PC-3 (cell line): ENCODE data around the gene TSNAX. TPM values are rescaled to one million over a fixed set of nuclear protein-coding genes. Genes with fewer than 3 reads are reported as not detected.

Source experiments
- ATAC-seq: fragments of 200-7000 bp; cut with Tn5 transposase; 2 replicates; pipeline ENCODE4 v1.9.1; 2020; ENCODE audit warnings: mild to moderate bottlenecking, moderate library complexity
- BruUV-seq: library from RNA; stranded (reverse); fragments of 400-500 nt; replicated peaks from 2 replicates; lab custom pipeline; 2021; lab: Mats Ljungman, UMichigan
- CTCF ChIA-PET: fragments of 300-600 bp; sonication (Branson Sonifier 250); formaldehyde crosslinking; loops from one replicate; lab custom pipeline; 2022; ENCODE audit warnings: antibody characterized with exemption; lab: Charles Lee
- POLR2A ChIA-PET: fragments of 300-600 bp; sonication (Branson Sonifier 250); formaldehyde crosslinking; loops from one replicate; lab custom pipeline; 2022; ENCODE audit warnings: antibody characterized with exemption; ENCODE audit not compliant: unreplicated experiment; lab: Charles Lee
- DNase-seq: peaks from one replicate; pipeline ENCODE4 v3.0.0-alpha.2; 2015
- H2AFZ ChIP-seq: fragments of 300-600 bp; sonication (generic); 2 replicates; pipeline ENCODE4 v1.6.0; 2016; ENCODE audit warnings: antibody characterized with exemption, low read length
- H3F3A ChIP-seq: fragments of 300-600 bp; sonication (generic); one replicate; pipeline ENCODE4 v1.6.0; 2017; ENCODE audit warnings: antibody characterized with exemption, low read length, control low read depth, mild to moderate bottlenecking; ENCODE audit not compliant: unreplicated experiment
- H3K27ac ChIP-seq: fragments of 300-600 bp; sonication (generic); 2 replicates; pipeline ENCODE4 v1.5.1; 2016; ENCODE audit warnings: mild to moderate bottlenecking, low read length
- H3K27me3 ChIP-seq: fragments of 300-600 bp; sonication (generic); 2 replicates; pipeline ENCODE4 v1.6.1; 2016; ENCODE audit warnings: low read length, mixed read lengths
- H3K36me3 ChIP-seq: fragments of 300-600 bp; sonication (generic); 2 replicates; pipeline ENCODE4 v1.6.1; 2016; ENCODE audit warnings: low read depth, mixed run types, low read length, mixed read lengths
- H3K4me1 ChIP-seq: fragments of 300-600 bp; sonication (generic); 2 replicates; pipeline ENCODE4 v1.5.1; 2016; ENCODE audit warnings: low read length; ENCODE audit not compliant: insufficient read depth
- H3K4me2 ChIP-seq: fragments of 300-600 bp; sonication (generic); 2 replicates; pipeline ENCODE4 v1.6.0; 2016; ENCODE audit warnings: low read length
- H3K4me3 ChIP-seq: fragments of 300-600 bp; sonication (generic); 2 replicates; pipeline ENCODE4 v1.5.1; 2016; ENCODE audit warnings: mild to moderate bottlenecking, low read length, mixed read lengths
- H3K79me2 ChIP-seq: fragments of 300-600 bp; sonication (generic); 2 replicates; pipeline ENCODE4 v1.6.1; 2017; ENCODE audit warnings: low read length, mixed read lengths
- H3K9ac ChIP-seq: fragments of 300-600 bp; sonication (generic); 2 replicates; pipeline ENCODE4 v1.6.0; 2016; ENCODE audit warnings: mild to moderate bottlenecking, low read length
- H3K9me2 ChIP-seq: fragments of 300-600 bp; sonication (generic); replicated peaks from 2 replicates; pipeline ENCODE4 v1.6.1; 2016; ENCODE audit warnings: mixed run types, low read length, mixed read lengths
- H3K9me3 ChIP-seq: fragments of 300-600 bp; sonication (generic); 2 replicates; pipeline ENCODE4 v1.6.1; 2016; ENCODE audit warnings: low read length, mixed read lengths
- H4K20me1 ChIP-seq: fragments of 300-600 bp; sonication (generic); 2 replicates; pipeline ENCODE4 v1.6.1; 2016; ENCODE audit warnings: low read length, mixed read lengths
- CTCF ChIP-seq: fragments of 300-600 bp; sonication (generic); conservative IDR thresholded peaks from 2 replicates; pipeline ENCODE4 v1.5.1; 2017; ENCODE audit warnings: antibody characterized with exemption, low read depth, mild to moderate bottlenecking, low read length
- EZH2 ChIP-seq: fragments of 300-600 bp; sonication (generic); IDR thresholded peaks from one replicate; pipeline ENCODE4 v1.6.1; 2017; ENCODE audit warnings: antibody characterized with exemption, mild to moderate bottlenecking, low read length; ENCODE audit not compliant: unreplicated experiment
- EZH2phosphoT487 ChIP-seq: fragments of 300-600 bp; sonication (generic); IDR thresholded peaks from 2 replicates; pipeline ENCODE4 v1.6.1; 2018; ENCODE audit warnings: mild to moderate bottlenecking, antibody characterized with exemption, low read length, borderline replicate concordance
- intact Hi-C: fragments of 100-400 bp; cut with micrococcal nuclease; formaldehyde crosslinking; loops from 2 replicates; pipeline ENCODE4 v1.9.0; 2023
- total RNA-seq: library from RNA; depleted of rRNA; stranded (reverse); fragments of >200 nt; gene quantifications from 2 replicates; pipeline ENCODE4 v1.2.3, GENCODE V29; 2014

TSNAX gene
- total RNA-seq, 1 experiment from 2014 or later, result 33.1 TPM

GRCh38 chr1:231523816-231524215 lies 4.7 kb upstream of the TSNAX start:
- ChIA-PET POLR2A (no interaction called here), CTCF (no interaction called here)
- H3K9ac ChIP-seq, result no peak overlapping the region
- H3K4me1 ChIP-seq, result peaks cover 10% of the 10 kb centered on the region
- no peaks in the 10 kb centered on the region for H3K9me3 ChIP-seq
- no peaks in the 10 kb centered on the region for H3F3A ChIP-seq
- ATAC-seq (no peak), DNase-seq (no peak)
- no peaks in the 10 kb centered on the region for H3K9me2 ChIP-seq
- peaks cover 2% of the 10 kb centered on the region; the same call in 1 of the 2 replicates for H3K36me3 ChIP-seq
- no TSS peak for BruUV-seq
- TF ChIP-seq CTCF (no peak), EZH2 (no peak), EZH2phosphoT487 (no peak)
- no peaks in the 10 kb centered on the region for H4K20me1 ChIP-seq
- no peak overlapping the region for H3K4me3 ChIP-seq
- H2AFZ ChIP-seq, result no peak overlapping the region
- H3K27ac ChIP-seq, result no peak overlapping the region
- peaks cover 16% of the 10 kb centered on the region for H3K79me2 ChIP-seq
- no peaks in the 10 kb centered on the region for H3K27me3 ChIP-seq
- H3K4me2 ChIP-seq, result no peak overlapping the region
- intact Hi-C loops, result no loop called here

- Histone ChIP-seq H3K79me2 (peaks cover 43% of the 10 kb centered on the region), H4K20me1 (no peaks in the 10 kb centered on the region), H3K9ac (no peak overlapping the region), H3K4me1 (peaks cover 21% of the 10 kb centered on the region), H3K9me3 (no peaks in the 10 kb centered on the region), H3F3A (no peaks in the 10 kb centered on the region), H3K4me2 (peak overlapping the region; percentile 95), H3K9me2 (no peaks in the 10 kb centered on the region), H3K4me3 (no peak overlapping the region), H3K27me3 (no peaks in the 10 kb centered on the region), H3K36me3 (peaks cover 2% of the 10 kb centered on the region; the same call in 1 of the 2 replicates), H3K27ac (no peak overlapping the region), H2AFZ (no peak overlapping the region)
- POLR2A ChIA-PET, result no interaction called here
- no peak for TF ChIP-seq EZH2
- no peak for TF ChIP-seq CTCF
- TF ChIP-seq EZH2phosphoT487, result no peak
- CTCF ChIA-PET, result no interaction called here
- DNase-seq (no peak), ATAC-seq (no peak)
- BruUV-seq, result no TSS peak
- intact Hi-C loops, result no loop called here
Measured at GRCh38 chr1:231526536-231526935, 1.9 kb upstream of the TSNAX start.

- H3K79me2 ChIP-seq, result peaks cover 53% of the 10 kb centered on the region
- H3K36me3 ChIP-seq, result no peaks in the 10 kb centered on the region
- peak; percentile 10 for ATAC-seq
- peak overlapping the region; percentile 95 for H3K4me2 ChIP-seq
- ChIA-PET POLR2A (no interaction called here), CTCF (no interaction called here)
- no peaks in the 10 kb centered on the region for H4K20me1 ChIP-seq
- no TSS peak for BruUV-seq
- peak; percentile 19 for DNase-seq
- H3K9me3 ChIP-seq, result no peaks in the 10 kb centered on the region
- no peaks in the 10 kb centered on the region for H3K27me3 ChIP-seq
- H2AFZ ChIP-seq, result peak overlapping the region; percentile 84
- peak overlapping the region; percentile 93 for H3K4me3 ChIP-seq
- peaks cover 21% of the 10 kb centered on the region for H3K4me1 ChIP-seq
- H3F3A ChIP-seq, result no peaks in the 10 kb centered on the region
- no peaks in the 10 kb centered on the region for H3K9me2 ChIP-seq
- H3K27ac ChIP-seq, result peak overlapping the region; percentile 71; the same call in 1 of the 2 replicates
- TF ChIP-seq EZH2 (no peak), EZH2phosphoT487 (no peak), CTCF (no peak)
- intact Hi-C loops, result loop anchor here (1.0 kb wide), 1 partner anchor 105 kb away; the partner anchor contains the start of gene EGLN1
- H3K9ac ChIP-seq, result peak overlapping the region; percentile 96
Measured at GRCh38 chr1:231527586-231528171, 790 bp upstream of the TSNAX start.
